Esophagus squamous epithelium (tissue), 5 donors: ENCODE data around the gene UGT3A1. TPM values are rescaled to one million over a fixed set of nuclear protein-coding genes. Genes with fewer than 3 reads are reported as not detected.

Experiments
- DNase-seq: peaks from one replicate; lab custom pipeline; 2025; lab: John Stamatoyannopoulos, UW
- H3K27ac ChIP-seq, 4 donors: fragments of 200-600 bp; sonication (generic); one replicate each; pipeline ENCODE4 v1.5.1; 2016 to 2019; ENCODE audit warnings: mild to moderate bottlenecking in 1 of 4
- H3K27me3 ChIP-seq, 4 donors: fragments of 200-600 bp; sonication (generic); 1 replicate in 3 of 4; 2 replicates in 1 of 4; pipeline versions ENCODE4 v1.5.1 to v1.6.0; 2017 to 2021; ENCODE audit warnings: antibody characterized with exemption in 1 of 4
- H3K36me3 ChIP-seq, 3 donors: fragments of 200-600 bp; sonication (generic); one replicate each; pipeline ENCODE4 v1.5.1; 2016 to 2019
- H3K4me1 ChIP-seq, 3 donors: fragments of 200-600 bp; sonication (generic); one replicate each; pipeline ENCODE4 v1.5.1; 2017 to 2019
- H3K4me3 ChIP-seq, 4 donors: fragments of 200-600 bp; sonication (generic); 1 replicate in 3 of 4; 2 replicates in 1 of 4; pipeline ENCODE4 v1.5.1; 2016 to 2019; ENCODE audit warnings: mild to moderate bottlenecking in 2 of 4, moderate library complexity in 1 of 4
- H3K9me3 ChIP-seq, 3 donors: fragments of 200-600 bp; sonication (generic); one replicate each; pipeline ENCODE4 v1.5.1; 2016 to 2019
- POLR2A ChIP-seq, 4 donors: fragments of 450-650 bp; IDR thresholded peaks; one replicate each; pipeline ENCODE4 v1.6.1; 2017; ENCODE audit warnings: antibody characterized with exemption in 4 of 4, mild to moderate bottlenecking in 4 of 4, moderate library complexity in 3 of 4
- WGBS, 2 donors: methylation state at CpG; one replicate each; pipeline ENCODE4 v1.1.5; 2018; 5-methylcytosine and 5-hydroxymethylcytosine counted together
- intact Hi-C: fragments of 100-400 bp; cut with DNase I; formaldehyde crosslinking; loops from one replicate; pipeline ENCODE4 v1.15.0; 2022
- total RNA-seq, 4 donors: library from RNA; depleted of rRNA; stranded (reverse); fragments of >200 nt; gene quantifications; one replicate each; pipeline ENCODE4 v1.1.0, GENCODE V29; 2016
- TF ChIP-seq, protein P1 (sequence below), 6 experiments: fragments of 450-650 bp in 4 of 6; fragments of 200-600 bp in 2 of 6; sonication (generic) in 2 of 6; IDR thresholded peaks; one replicate each; pipeline ENCODE4 v1.5.1; 2016 to 2019; ENCODE audit warnings: antibody characterized with exemption in 6 of 6, mild to moderate bottlenecking in 4 of 6, moderate library complexity in 4 of 6
- donor health status: DM: yes; HTN: yes; CAD: no.

UGT3A1 gene
- total RNA-seq, 4 donors from 2014 or later = 0.11 TPM; not detected in 3

DNA sequence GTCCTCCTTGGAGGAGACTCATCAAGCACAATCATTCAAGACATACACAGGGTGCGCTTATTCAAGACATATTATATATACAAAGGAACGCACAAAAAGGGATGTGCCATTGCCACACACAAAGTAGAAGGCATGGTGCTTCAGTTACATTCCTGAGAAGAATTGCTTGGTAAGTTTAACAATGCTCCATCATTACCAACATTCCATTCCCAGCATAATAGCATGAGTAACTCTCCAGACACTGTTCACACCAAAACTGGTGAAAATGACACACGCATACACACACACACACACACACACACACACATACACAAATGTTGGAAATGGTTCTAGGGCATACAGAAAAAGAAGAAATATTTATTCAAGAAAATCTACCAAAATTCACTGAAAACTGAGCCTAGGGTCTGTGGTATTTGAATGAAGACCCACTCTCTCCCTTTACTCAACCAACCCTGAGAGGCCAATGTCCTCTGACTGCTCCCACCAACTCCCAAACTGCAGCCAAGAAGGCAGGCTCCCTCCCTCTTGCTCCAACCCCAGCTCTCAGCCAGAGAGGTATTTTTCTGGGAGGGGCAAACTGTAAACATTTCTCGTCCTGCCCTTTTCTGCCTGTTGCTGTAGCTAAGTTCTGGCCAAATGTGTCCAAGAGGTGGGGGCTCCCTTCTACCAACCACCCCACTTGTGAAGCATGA is 19.9 kb downstream of the UGT3A1 start:
- H3K27ac ChIP-seq = no peak overlapping the region
- no peaks in the 10 kb centered on the region for H3K4me1 ChIP-seq
- no peaks in the 10 kb centered on the region for H3K27me3 ChIP-seq
- intact Hi-C loops = no loop called here
- no peak overlapping the region for H3K4me3 ChIP-seq
- DNase-seq = no peak
- H3K9me3 ChIP-seq = no peaks in the 10 kb centered on the region
- TF ChIP-seq, protein P1, sequence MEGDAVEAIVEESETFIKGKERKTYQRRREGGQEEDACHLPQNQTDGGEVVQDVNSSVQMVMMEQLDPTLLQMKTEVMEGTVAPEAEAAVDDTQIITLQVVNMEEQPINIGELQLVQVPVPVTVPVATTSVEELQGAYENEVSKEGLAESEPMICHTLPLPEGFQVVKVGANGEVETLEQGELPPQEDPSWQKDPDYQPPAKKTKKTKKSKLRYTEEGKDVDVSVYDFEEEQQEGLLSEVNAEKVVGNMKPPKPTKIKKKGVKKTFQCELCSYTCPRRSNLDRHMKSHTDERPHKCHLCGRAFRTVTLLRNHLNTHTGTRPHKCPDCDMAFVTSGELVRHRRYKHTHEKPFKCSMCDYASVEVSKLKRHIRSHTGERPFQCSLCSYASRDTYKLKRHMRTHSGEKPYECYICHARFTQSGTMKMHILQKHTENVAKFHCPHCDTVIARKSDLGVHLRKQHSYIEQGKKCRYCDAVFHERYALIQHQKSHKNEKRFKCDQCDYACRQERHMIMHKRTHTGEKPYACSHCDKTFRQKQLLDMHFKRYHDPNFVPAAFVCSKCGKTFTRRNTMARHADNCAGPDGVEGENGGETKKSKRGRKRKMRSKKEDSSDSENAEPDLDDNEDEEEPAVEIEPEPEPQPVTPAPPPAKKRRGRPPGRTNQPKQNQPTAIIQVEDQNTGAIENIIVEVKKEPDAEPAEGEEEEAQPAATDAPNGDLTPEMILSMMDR (IDR thresholded peaks at IDR 0.05) = no peak
- no peak for TF ChIP-seq POLR2A (IDR thresholded peaks at IDR 0.05)
- H3K36me3 ChIP-seq = no peaks in the 10 kb centered on the region
- 74 to 84% methylated on average over 4 of the region's 4 CpGs for WGBS, 2 donors

- peaks cover 0 to 9% (median 0%) of the 10 kb centered on the region in 4 donors for H3K27me3 ChIP-seq
- H3K9me3 ChIP-seq = peaks cover 0 to 4% (median 0%) of the 10 kb centered on the region in 3 donors
- intact Hi-C loops = no loop called here
- no peak overlapping the region for H3K4me3 ChIP-seq
- no peak for DNase-seq
- H3K36me3 ChIP-seq = no peaks in the 10 kb centered on the region
- TF ChIP-seq, protein P1 (IDR thresholded peaks at IDR 0.05) = peak in 3 of 6 experiments; percentile 14 to 55 (median 18)
- no peak for TF ChIP-seq POLR2A (IDR thresholded peaks at IDR 0.05)
- no peak overlapping the region for H3K27ac ChIP-seq
- 43 to 47% methylated on average over 7 of the region's 8 CpGs for WGBS, 2 donors
- H3K4me1 ChIP-seq = no peaks in the 10 kb centered on the region
These were observed 27.8 kb downstream of the UGT3A1 start for GRCh38 chr5:35963381-35963843.

DNA sequence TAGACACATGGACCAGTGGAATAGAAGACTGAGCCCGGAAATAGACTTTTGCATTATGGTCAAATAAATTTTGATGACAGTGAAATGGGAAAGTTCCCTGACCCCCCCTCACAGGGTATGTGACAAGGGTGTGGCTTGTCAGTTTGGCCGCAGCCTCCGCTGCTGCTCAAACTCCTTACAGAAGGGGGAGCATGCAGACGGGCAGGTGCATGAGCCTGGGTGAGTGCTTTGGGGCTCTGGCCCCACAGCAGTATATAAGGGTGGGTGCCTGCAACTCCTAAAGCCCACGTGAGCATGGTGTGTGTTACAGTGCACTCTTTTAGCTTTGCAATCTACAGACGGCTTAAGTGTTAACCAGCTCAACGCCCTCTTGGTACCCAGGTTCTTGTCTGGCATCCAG is 30.9 kb downstream of the UGT3A1 start:
- intact Hi-C loops = no loop called here
- DNase-seq = no peak
- TF ChIP-seq, protein P1 (IDR thresholded peaks at IDR 0.05) = no peak
- TF ChIP-seq POLR2A (IDR thresholded peaks at IDR 0.05) = no peak
- Histone ChIP-seq H3K4me1 (no peaks in the 10 kb centered on the region), H3K27ac (no peak overlapping the region), H3K27me3 (peaks cover 0 to 12% (median 0%) of the 10 kb centered on the region in 4 donors), H3K36me3 (no peaks in the 10 kb centered on the region), H3K4me3 (no peak overlapping the region), H3K9me3 (peaks cover 0 to 4% (median 0%) of the 10 kb centered on the region in 3 donors)
- WGBS, 2 donors = 60 to 71% methylated on average over 6 to 7 of the region's 7 CpGs

DNA sequence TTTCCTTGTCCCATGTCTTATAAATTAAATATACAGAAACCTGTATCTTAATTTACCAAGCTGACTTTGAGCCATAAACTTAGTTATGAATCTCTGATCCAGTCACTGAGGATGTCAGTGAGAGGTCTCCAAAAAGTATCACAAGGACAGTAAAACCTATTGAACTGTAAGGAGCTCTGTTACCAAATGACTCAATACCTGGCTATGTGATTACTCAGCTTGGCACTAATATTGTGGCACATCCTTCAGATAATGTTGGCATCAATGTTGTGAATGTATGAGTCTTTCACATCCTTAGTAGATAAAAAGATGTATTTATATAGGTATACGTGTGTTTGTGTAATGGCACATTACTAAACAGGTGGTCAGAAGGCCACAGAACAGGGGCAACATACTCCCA is 34.8 kb downstream of the UGT3A1 start:
- 64 to 73% methylated on average over 1 of the region's 1 CpG for WGBS, 2 donors
- no peaks in the 10 kb centered on the region for H3K36me3 ChIP-seq
- no peak overlapping the region for H3K4me3 ChIP-seq
- H3K27ac ChIP-seq = no peak overlapping the region
- DNase-seq = no peak
- H3K4me1 ChIP-seq = no peaks in the 10 kb centered on the region
- intact Hi-C loops = no loop called here
- no peaks in the 10 kb centered on the region for H3K9me3 ChIP-seq
- TF ChIP-seq, protein P1 (IDR thresholded peaks at IDR 0.05) = no peak
- no peak for TF ChIP-seq POLR2A (IDR thresholded peaks at IDR 0.05)
- H3K27me3 ChIP-seq = peaks cover 0 to 18% (median 0%) of the 10 kb centered on the region in 4 donors

DNA sequence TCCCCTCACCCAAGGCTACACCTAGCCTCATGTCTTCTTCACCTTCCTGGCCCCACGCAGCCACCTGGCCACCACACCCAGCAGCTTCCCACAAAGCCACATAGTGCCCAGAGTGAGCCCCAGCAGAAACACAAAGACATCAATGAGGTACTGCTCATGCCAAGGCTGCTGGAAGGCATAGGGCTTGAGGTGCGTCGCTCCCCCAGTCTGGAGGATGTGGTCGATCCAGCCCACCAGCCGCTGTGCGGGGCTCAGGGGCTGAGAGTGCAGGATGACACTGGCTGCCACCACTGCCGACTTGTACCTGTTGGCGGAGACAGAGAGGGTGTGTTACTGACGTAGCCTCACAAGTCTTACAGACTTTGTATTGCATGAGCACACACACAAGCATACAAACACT is 37.0 kb downstream of the UGT3A1 start:
- 54 to 75% methylated on average over 9 of the region's 9 CpGs for WGBS, 2 donors
- H3K36me3 ChIP-seq = no peaks in the 10 kb centered on the region
- H3K27me3 ChIP-seq = peaks cover 0 to 18% (median 0%) of the 10 kb centered on the region in 4 donors
- no peak for DNase-seq
- no peaks in the 10 kb centered on the region for H3K9me3 ChIP-seq
- no peaks in the 10 kb centered on the region for H3K4me1 ChIP-seq
- H3K27ac ChIP-seq = no peak overlapping the region
- TF ChIP-seq, protein P1 (IDR thresholded peaks at IDR 0.05) = no peak
- no peak for TF ChIP-seq POLR2A (IDR thresholded peaks at IDR 0.05)
- no peak overlapping the region for H3K4me3 ChIP-seq
- intact Hi-C loops = no loop called here
